Activated gamma-delta T cell treated with Interleukin-2 at 50 U/mL for 16 hours (primary cell): ENCODE data around the gene BOD1L1.

Experiments used
- DNase-seq: peaks from one replicate; pipeline ENCODE4 v3.0.0-alpha.2; 2020

The BOD1L1 gene

GRCh38 chr4:13523591-13524503 lies 103.7 kb downstream of the BOD1L1 start:
- DNase-seq = no peak

GRCh38 chr4:13523105-13523477 lies 104.4 kb downstream of the BOD1L1 start:
- no peak for DNase-seq

- DNase-seq = no peak
Observed at GRCh38 chr4:13522282-13523104, 105.0 kb downstream of the BOD1L1 start.

GRCh38 chr4:13521047-13521446 lies 106.5 kb downstream of the BOD1L1 start:
- no peak for DNase-seq
